Memory B cell (primary cell): ENCODE results near the gene NAA16.
"Not testable (repeated sequence)": the region's sequence is repeated elsewhere in the genome, so short reads cannot be mapped to it uniquely, and the experiment has no call there.

Source experiments
- ATAC-seq: fragments of 150-1000 bp; cut with Tn5 transposase; 2 replicates; pipeline ENCODE4 v1.10.0; 2021; ENCODE audit warnings: low read depth, mild to moderate bottlenecking, moderate library complexity
- DNase-seq, 2 donors: peaks; one replicate each; pipeline ENCODE4 v3.0.0; 2022; ENCODE audit warnings: low spot score in 2 of 2
- H3K27ac Mint-ChIP-seq: one replicate; pipeline ENCODE4 v1.8.0; 2022; ENCODE audit warnings: mild to moderate bottlenecking, moderate library complexity, mixed read lengths
- H3K27me3 Mint-ChIP-seq: one replicate; pipeline ENCODE4 v1.8.0; 2022; ENCODE audit warnings: mixed read lengths
- H3K36me3 Mint-ChIP-seq: one replicate; pipeline ENCODE4 v1.8.0; 2022; ENCODE audit warnings: mild to moderate bottlenecking, mixed read lengths
- H3K4me1 Mint-ChIP-seq: one replicate; pipeline ENCODE4 v1.8.0; 2022; ENCODE audit warnings: mixed read lengths
- H3K4me3 Mint-ChIP-seq: one replicate; pipeline ENCODE4 v1.8.0; 2022; ENCODE audit warnings: mild to moderate bottlenecking, moderate library complexity, mixed read lengths
- H3K9me3 Mint-ChIP-seq: one replicate; pipeline ENCODE4 v1.8.0; 2022; ENCODE audit warnings: mixed read lengths

NAA16 gene

DNA sequence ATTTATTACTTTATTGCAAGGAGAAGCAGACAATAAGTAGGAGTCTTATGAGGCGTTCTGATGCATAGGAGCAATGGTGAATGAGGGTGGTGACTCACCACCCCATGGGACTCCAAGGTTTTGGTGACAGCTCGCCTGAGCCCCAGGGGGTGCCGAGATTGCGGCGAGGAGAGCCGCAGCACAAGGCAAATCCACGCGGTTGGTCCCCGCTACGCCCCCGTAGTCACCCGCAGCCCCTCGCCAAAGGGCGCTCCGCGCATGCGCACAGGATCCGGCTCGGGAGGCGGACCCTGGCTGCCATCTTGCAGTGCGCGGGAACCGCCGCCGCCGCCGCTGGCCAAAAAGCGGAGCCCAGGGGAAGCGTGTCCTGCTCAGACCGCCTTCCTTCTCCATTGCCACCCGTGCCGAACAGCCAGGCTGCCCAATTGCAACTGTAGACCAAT lies at the start of gene NAA16:
TSS of gene NAA16 (plus strand) at position 305 of the 443 bp plus-strand sequence. CDS start 262 bp downstream, outside the sequence.
- no peaks in the 10 kb centered on the region for H3K27me3 Mint-ChIP-seq

GRCh38 chr13:41263261-41263971 lies 47.7 kb upstream of the NAA16 start, which contains the start of gene MTRF1:
Gene MTRF1 (minus strand): TSS chr13:41263576. CDS start chr13:41260907, 2,669 bp downstream.
- Mint-ChIP-seq H3K9me3 (peaks cover 2% of the 10 kb centered on the region), H3K36me3 (peaks cover 12% of the 10 kb centered on the region), H3K4me3 (peak within 1 kb of the TSS; percentile 100), H3K27ac (peak within 1 kb of the TSS; percentile 98), H3K4me1 (peaks cover 9% of the 10 kb centered on the region), H3K27me3 (no peaks in the 10 kb centered on the region)
- ATAC-seq (peak; percentile 92), DNase-seq (peak; percentile 72 to 84)

More for the DNA sequence above, at the start of gene NAA16:
- ATAC-seq (peak; percentile 80), DNase-seq (peak; percentile 94 to 96)
- H3K4me3 Mint-ChIP-seq, result peak within 1 kb of the TSS; percentile 97
- H3K4me1 Mint-ChIP-seq, result peaks cover 9% of the 10 kb centered on the region
- H3K36me3 Mint-ChIP-seq, result no peaks in the 10 kb centered on the region
- H3K27ac Mint-ChIP-seq, result peak within 1 kb of the TSS; percentile 95
- H3K9me3 Mint-ChIP-seq, result no peaks in the 10 kb centered on the region

DNA sequence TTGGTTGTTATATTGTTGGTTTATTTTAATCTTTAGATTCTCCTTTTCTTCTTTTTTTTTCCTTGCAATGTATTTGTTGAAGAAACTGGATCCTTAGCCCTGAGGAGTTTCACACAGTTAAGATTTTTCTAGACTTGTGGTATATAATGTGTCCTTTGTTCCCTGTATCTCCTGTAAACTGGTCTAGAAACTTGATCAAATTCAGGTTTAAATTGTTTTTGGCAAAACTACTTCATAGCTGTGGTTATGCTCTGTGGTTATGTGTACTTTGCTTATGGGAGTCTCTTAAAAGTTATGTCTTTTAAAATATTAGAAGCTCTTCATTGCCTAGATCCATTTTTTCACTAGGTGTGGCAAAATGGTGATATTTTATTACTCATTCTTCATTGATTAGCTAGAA lies 44.0 kb upstream of the NAA16 start:
- Mint-ChIP-seq H3K4me3 (no peak overlapping the region), H3K9me3 (peaks cover 3% of the 10 kb centered on the region), H3K36me3 (no peaks in the 10 kb centered on the region), H3K27ac (no peak overlapping the region), H3K4me1 (peaks cover 11% of the 10 kb centered on the region), H3K27me3 (no peaks in the 10 kb centered on the region)
- ATAC-seq (no peak), DNase-seq (no peak)

- Mint-ChIP-seq H3K27ac (no peak overlapping the region), H3K4me1 (peaks cover 7% of the 10 kb centered on the region), H3K9me3 (peaks cover 3% of the 10 kb centered on the region), H3K4me3 (no peak overlapping the region), H3K27me3 (no peaks in the 10 kb centered on the region), H3K36me3 (no peaks in the 10 kb centered on the region)
- ATAC-seq (no peak), DNase-seq (no peak)
These were observed 42.3 kb upstream of the NAA16 start for GRCh38 chr13:41268764-41269163.

GRCh38 chr13:41271456-41272285 lies 39.4 kb upstream of the NAA16 start:
- H3K4me1 Mint-ChIP-seq, result peaks cover 6% of the 10 kb centered on the region
- H3K27ac Mint-ChIP-seq, result peak overlapping the region; percentile 75
- H3K9me3 Mint-ChIP-seq, result peaks cover 3% of the 10 kb centered on the region
- no peaks in the 10 kb centered on the region for H3K36me3 Mint-ChIP-seq
- no peaks in the 10 kb centered on the region for H3K27me3 Mint-ChIP-seq
- DNase-seq (no peak), ATAC-seq (peak; percentile 14)
- no peak overlapping the region for H3K4me3 Mint-ChIP-seq

DNA sequence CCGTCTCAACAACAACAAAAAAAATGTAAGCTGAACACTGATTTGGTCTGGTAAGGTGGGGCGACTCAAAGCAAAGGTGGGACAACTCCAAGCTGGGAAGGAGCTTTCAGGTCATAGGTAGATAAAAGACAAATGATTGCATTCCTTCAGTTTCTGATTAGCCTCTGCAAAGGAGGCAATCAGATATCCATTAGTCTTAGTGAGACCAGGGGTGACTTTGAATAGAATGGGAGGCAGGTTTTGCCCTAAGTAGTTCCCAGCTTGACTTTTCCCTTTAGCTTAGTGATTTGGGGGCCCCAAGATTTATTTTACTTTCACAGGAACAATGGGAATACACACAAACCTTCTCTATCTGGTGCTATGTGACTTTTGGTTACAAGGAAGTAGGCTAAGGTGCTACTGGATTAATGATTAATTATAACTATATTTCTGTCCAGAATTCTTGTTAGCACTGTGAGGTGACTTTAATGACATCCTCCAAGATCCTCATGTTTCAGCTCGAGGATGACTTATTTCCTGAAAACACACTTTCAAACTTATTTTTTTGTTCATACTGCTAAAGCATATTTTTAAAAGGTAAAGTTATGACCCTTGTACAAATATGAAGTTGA lies 37.1 kb upstream of the NAA16 start:
- ATAC-seq (no peak), DNase-seq (no peak)
- H3K27me3 Mint-ChIP-seq, result no peaks in the 10 kb centered on the region
- H3K27ac Mint-ChIP-seq, result no peak overlapping the region
- H3K9me3 Mint-ChIP-seq, result no peaks in the 10 kb centered on the region
- H3K4me1 Mint-ChIP-seq, result peaks cover 6% of the 10 kb centered on the region
- H3K36me3 Mint-ChIP-seq, result no peaks in the 10 kb centered on the region
- no peak overlapping the region for H3K4me3 Mint-ChIP-seq

GRCh38 chr13:41274881-41275280 lies 36.2 kb upstream of the NAA16 start:
- no peak for ATAC-seq
- Mint-ChIP-seq H3K27ac (no peak overlapping the region), H3K27me3 (no peaks in the 10 kb centered on the region), H3K36me3 (no peaks in the 10 kb centered on the region), H3K9me3 (no peaks in the 10 kb centered on the region), H3K4me1 (peaks cover 6% of the 10 kb centered on the region), H3K4me3 (no peak overlapping the region)
- DNase-seq, result no peak

DNA sequence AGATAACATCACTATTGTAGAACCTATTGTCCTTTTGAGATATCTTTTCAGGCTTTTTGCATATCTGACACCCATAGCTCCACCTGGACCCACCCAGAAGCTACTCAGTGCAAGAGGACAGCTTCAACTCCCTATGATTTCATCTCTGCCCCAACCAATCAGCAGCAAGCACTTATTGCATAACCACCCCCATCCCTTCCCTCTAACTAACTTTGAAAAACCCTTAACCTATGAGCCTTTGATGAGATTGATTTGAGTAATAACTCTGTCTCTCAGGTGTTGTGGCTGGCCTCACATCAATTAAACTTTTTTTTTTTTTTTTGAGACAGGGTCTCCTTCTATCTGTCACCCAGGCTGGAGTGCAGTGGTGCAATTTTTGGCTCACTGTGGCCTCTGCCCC lies 34.2 kb upstream of the NAA16 start:
- no peak for DNase-seq
- Mint-ChIP-seq H3K36me3 (no peaks in the 10 kb centered on the region), H3K4me3 (no peak overlapping the region), H3K27me3 (no peaks in the 10 kb centered on the region), H3K27ac (no peak overlapping the region), H3K4me1 (peaks cover 3% of the 10 kb centered on the region), H3K9me3 (no peaks in the 10 kb centered on the region)
- ATAC-seq, result no peak

DNA sequence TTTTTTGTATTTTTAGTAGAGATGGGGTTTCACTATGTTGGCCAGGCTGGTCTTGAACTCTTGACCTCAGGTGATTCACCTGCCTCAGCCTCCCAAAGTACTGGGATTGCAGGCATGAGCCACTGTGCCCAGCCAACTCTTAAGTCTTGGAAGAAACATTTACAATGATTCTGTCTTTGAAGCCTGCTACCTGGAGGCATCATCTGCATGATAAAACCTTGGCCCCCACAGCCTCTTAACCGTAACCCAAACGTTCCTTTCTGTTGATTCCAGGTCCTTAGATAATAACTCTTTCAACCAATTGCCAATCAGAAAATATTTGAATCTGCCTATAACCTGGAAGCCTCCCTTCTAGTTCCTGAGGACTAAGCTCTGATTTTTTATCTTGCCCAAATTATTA lies 31.9 kb upstream of the NAA16 start:
- H3K27ac Mint-ChIP-seq, H3K36me3 Mint-ChIP-seq, DNase-seq, ATAC-seq, H3K4me3 Mint-ChIP-seq, H3K9me3 Mint-ChIP-seq, H3K27me3 Mint-ChIP-seq, H3K4me1 Mint-ChIP-seq: not testable (repeated sequence)

GRCh38 chr13:41282129-41282571 lies 28.9 kb upstream of the NAA16 start:
- peak; percentile 81 for ATAC-seq
- no peak overlapping the region for H3K4me3 Mint-ChIP-seq
- H3K4me1 Mint-ChIP-seq, result peaks cover 4% of the 10 kb centered on the region
- peak in 1 of 2 donors; percentile 18 for DNase-seq
- no peaks in the 10 kb centered on the region for H3K36me3 Mint-ChIP-seq
- H3K27ac Mint-ChIP-seq, result no peak overlapping the region
- H3K27me3 Mint-ChIP-seq, result no peaks in the 10 kb centered on the region
- no peaks in the 10 kb centered on the region for H3K9me3 Mint-ChIP-seq

DNA sequence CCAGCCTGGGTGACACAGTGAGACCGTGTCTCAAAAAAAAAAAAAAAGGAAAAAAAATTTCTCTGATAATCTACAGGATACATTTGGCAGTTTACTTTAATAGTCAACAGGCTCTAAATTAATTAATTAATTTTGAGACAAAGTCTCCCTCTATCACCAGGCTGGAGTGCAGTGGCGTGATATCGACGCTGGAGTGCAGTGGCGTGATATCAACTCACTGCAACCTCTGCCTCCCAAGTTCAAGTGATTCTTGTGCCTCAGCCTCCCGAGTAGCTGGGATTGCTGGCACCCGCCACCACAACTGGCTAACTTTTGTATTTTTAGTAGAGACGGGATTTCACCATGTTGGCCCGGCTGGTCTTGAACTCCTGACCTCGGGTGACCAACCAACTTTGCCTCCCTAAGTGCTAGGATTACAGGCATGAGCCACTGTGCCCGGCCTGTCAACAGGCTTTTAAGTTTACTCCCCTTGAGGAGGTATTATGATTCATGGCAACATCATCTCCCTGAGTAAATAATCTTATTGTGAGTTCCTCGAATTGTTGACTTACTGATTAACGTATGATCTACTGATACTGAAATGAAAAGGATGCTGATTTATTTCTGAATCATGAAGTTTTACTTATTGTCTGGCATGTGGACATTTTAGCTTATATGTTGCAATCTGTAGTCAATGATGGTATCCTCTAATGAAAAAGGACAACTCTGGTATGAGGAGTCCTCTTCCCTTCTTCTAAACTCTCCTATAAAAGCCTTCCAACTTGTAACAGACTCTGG lies 26.4 kb upstream of the NAA16 start:
- no peak for DNase-seq

DNA sequence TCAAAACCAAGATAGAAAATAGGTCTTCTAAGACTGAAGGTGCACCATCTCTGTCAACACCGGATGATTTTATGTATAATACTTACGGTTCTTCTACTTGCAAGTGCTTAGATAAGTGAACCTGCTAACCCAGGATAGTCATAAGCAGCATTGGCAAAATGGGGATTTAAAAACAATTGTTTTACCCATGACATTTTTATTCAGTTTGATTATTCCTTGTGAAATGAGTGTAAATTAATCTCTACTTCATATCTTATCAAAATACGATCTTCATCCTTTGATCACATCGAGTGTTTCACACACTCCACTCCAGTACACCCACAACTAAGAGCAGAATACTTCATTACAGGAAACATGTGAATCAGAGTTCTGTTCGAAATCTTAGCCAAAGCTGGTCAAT lies 24.7 kb upstream of the NAA16 start:
- H3K27ac Mint-ChIP-seq, result no peak overlapping the region
- no peak overlapping the region for H3K4me3 Mint-ChIP-seq
- H3K36me3 Mint-ChIP-seq, result peaks cover under 1% of the 10 kb centered on the region
- peaks cover under 1% of the 10 kb centered on the region for H3K9me3 Mint-ChIP-seq
- H3K27me3 Mint-ChIP-seq, result peaks cover under 1% of the 10 kb centered on the region
- no peak for DNase-seq
- H3K4me1 Mint-ChIP-seq, result peaks cover 4% of the 10 kb centered on the region
- no peak for ATAC-seq

More for the DNA sequence above, 26.4 kb upstream of the NAA16 start:
- Mint-ChIP-seq H3K4me1 (peaks cover 4% of the 10 kb centered on the region), H3K27me3 (no peaks in the 10 kb centered on the region), H3K4me3 (no peak overlapping the region), H3K27ac (no peak overlapping the region), H3K36me3 (no peaks in the 10 kb centered on the region), H3K9me3 (no peaks in the 10 kb centered on the region)
- no peak for ATAC-seq

- Mint-ChIP-seq H3K36me3 (peaks cover 2% of the 10 kb centered on the region), H3K27ac (no peak overlapping the region), H3K4me1 (no peaks in the 10 kb centered on the region), H3K4me3 (no peak overlapping the region), H3K9me3 (peaks cover 5% of the 10 kb centered on the region), H3K27me3 (peaks cover 2% of the 10 kb centered on the region)
- no peak for ATAC-seq
- no peak for DNase-seq
These were observed 21.6 kb upstream of the NAA16 start for GRCh38 chr13:41289463-41289881.
